Measurements from ENCODE around the gene GRM4. TPM values are rescaled to one million over a fixed set of nuclear protein-coding genes. Genes with fewer than 3 reads are reported as not detected.

GRM4 gene
- total RNA-seq, 4 donors from 2014 or later = not detected

DNA sequence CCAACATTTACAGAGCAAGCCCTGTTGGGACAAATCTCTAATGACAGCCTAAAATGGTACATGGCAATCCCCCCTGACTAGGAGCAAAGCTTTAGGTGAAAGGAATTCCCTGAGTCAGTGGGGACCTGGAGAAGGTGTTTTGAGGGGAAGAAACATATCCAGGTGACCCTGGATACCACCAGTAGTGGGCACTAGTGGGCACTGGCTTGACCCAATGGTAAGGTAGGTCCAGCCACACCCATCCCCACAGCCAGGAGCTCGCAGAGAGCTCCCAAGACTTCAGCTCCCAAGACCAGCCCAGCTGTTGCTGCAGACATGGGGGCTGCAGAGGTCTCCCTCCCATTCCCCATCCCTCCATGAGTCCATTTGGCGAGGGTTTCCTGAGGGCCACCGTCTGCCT, 19.5 kb downstream of the GRM4 start:
- TF ChIP-seq, protein P1, sequence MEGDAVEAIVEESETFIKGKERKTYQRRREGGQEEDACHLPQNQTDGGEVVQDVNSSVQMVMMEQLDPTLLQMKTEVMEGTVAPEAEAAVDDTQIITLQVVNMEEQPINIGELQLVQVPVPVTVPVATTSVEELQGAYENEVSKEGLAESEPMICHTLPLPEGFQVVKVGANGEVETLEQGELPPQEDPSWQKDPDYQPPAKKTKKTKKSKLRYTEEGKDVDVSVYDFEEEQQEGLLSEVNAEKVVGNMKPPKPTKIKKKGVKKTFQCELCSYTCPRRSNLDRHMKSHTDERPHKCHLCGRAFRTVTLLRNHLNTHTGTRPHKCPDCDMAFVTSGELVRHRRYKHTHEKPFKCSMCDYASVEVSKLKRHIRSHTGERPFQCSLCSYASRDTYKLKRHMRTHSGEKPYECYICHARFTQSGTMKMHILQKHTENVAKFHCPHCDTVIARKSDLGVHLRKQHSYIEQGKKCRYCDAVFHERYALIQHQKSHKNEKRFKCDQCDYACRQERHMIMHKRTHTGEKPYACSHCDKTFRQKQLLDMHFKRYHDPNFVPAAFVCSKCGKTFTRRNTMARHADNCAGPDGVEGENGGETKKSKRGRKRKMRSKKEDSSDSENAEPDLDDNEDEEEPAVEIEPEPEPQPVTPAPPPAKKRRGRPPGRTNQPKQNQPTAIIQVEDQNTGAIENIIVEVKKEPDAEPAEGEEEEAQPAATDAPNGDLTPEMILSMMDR (IDR thresholded peaks at IDR 0.05; ENCODE audit: low read depth) = no peak

DNA sequence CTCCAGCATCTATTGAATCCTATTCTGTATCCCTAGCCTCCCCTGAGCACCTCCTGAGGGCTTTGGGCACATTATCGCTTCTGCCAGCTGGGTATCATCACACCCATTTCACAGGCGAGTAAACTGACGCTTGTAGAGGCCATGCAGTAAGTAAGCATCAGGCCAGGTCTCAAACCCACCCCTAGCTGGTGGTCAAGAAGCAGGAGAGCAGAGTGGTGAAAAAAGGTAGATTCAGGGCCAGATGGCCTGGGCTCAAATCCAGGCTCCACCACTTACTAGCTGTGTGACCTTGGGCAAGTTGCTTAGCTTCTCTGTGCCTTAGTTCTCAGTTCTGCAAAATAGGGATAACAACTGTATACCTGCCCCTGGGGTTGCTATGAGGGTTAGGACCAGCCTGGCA, 19.9 kb downstream of the GRM4 start:
- TF ChIP-seq, protein P1 (IDR thresholded peaks at IDR 0.05; ENCODE audit: low read depth) = no peak

DNA sequence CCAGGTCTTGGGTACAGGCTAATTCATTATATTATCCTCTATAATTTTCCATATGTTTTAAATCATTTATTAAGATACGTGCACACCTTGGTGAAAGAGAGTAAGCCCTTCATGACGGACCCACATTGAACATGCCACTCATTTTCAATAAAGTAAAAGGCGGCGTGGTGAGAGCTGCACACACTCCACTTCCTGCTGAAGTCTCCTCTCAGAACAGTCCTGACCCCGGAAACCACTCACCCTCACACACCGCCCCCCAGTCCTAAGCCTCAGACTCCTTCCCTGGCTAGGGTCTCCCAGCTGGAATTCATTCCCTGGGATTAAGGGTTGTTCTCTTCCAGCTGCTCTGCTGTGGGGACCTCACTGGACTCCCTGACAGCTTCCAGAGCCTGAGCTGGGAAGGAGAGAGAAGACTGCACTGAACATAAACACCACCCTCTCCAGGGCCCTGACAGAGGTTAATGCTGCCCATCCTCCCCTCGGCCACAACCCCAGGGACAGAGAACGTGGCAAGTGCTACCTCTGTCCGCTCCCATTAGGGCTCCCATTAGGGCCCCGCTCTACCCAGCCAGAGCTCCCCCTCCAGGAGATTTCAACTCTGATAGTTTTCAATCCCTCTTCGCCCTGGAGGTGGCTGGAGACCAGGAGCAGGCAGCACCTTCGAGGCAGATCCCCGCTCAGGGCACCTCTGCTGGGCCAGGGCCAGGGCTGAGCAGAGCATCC, 24.8 kb downstream of the GRM4 start:
- TF ChIP-seq, protein P1 (IDR thresholded peaks at IDR 0.05; ENCODE audit: low read depth) = no peak

DNA sequence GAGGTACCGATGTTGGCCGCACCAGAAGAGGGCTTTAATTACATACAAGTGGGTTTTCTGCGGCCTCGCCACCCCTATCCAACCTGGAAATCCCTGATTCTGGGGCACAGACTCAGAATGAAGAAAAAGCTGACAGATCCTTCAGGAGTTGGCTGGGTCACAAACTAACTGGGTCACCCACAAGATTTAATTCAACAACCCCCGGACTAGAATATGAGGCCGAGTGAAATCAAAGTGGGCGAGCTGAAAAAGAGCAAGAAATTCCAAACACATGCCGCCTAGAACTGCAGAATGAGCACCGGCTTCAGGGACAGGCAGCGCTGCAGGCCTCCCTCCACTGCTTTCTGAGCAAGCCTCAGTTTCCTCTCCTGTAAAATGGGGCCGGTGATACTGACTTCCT, 30.0 kb downstream of the GRM4 start:
- TF ChIP-seq, protein P1 (IDR thresholded peaks at IDR 0.05; ENCODE audit: low read depth) = no peak

DNA sequence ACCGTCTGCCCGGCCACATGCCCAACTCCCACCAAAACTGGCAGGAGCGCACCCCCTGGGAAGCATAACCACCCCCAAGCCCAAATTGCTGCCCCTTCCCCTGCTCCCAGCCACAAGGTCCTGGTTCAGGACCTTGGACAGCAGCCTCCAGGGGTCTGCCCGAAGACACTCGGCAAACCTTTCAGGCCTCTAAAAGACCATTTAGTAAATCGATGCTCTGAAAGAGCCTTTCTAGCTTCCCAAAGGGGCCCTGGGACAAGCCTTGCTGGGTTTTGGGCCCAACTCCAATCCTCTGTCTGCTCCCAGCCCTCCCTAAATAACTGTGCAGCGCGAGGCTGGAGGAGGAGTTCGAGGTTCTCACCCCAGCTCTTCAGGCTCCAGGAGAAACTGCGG, 30.5 kb downstream of the GRM4 start:
- TF ChIP-seq, protein P1 (IDR thresholded peaks at IDR 0.05; ENCODE audit: low read depth) = no peak

DNA sequence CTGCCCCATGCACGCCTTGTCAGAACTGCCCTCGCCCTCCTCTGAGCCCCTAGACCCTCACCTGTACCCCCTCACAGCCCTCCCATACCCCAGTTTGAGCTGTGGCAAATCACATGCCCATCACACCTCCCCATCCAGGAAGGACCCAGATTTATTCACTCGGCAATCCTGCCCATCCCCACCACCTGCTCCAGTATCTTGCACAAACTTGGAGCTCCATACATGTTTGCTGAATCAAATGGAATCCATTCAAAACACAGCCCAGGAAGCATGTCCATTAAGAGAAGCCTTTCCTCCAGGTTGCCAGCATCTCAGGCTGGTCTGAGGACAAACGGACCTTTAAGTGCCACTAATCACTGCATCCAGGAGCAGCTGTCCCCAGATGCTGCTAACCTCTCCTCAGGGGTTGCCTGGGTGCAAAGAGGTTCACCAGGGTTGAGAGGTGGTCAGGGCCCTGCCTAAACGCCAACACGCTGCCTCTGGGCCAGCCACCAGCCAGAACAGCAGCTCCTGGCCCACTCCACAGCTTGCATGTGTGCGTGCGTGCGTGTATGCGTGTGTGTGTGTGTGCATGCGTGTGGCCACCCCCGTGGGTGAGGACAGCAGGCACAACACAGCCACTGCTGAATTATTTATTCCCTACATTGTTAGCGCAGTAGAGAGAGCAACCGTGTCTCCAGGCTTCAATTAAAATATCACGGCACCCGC, 31.0 kb downstream of the GRM4 start:
- TF ChIP-seq, protein P1 (IDR thresholded peaks at IDR 0.05; ENCODE audit: low read depth) = no peak

DNA sequence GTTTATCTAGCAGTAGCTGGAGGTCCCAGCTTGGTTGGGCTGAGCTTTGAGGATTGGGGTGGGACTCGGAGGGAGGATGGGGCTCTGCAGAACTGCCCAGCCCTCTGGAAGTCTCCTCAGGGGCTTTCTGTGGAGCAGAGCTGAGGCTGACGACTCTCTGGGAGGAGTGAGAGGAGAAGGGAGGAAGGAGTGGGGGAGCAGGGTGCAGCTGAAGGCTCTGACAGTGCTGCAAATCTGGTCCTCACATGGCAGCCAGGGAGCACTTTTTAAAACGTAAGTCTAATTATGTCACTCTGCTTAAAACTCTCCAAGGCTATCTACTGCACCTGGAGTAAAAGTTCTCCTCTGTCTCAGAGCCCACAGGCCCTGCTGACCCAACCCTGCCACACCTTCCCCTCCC, 32.4 kb downstream of the GRM4 start:
- TF ChIP-seq, protein P1 (IDR thresholded peaks at IDR 0.05; ENCODE audit: low read depth) = no peak
